Measurements from ENCODE around the gene FAM3B.

GRCh38 chr21:41342035-41342434 is 25.4 kb downstream of the FAM3B start:
- TF ChIP-seq CTCF (IDR thresholded peaks at IDR 0.05) (no peak), POLR2A (IDR thresholded peaks at IDR 0.05) (no peak)

Data from lower leg skin (tissue), 3 donors.